HL-60 (cell line): Measurements from ENCODE around the gene SLC25A41.
A peak's percentile ranks its signal among the peaks of the same experiment; 100 is the strongest.

Experiments
- GABPA ChIP-seq: IDR thresholded peaks from 2 replicates; pipeline ENCODE4 v1.6.1; 2012; ENCODE audit warnings: low read depth
- SPI1 ChIP-seq: IDR thresholded peaks from 2 replicates; pipeline ENCODE4 v1.6.1; 2012; ENCODE audit warnings: low read depth, mild to moderate bottlenecking, borderline replicate concordance

- no peak for TF ChIP-seq GABPA
- peak; percentile 49; the same call in 1 of the 2 replicates for TF ChIP-seq SPI1
Measured at GRCh38 chr19:6429419-6430221, 3.9 kb downstream of the SLC25A41 start.
